Endodermal cell (in vitro differentiated cells): ENCODE data around the gene CDH13. TPM values are rescaled to one million over a fixed set of nuclear protein-coding genes. Genes with fewer than 3 reads are reported as not detected.

Source experiments
- DNase-seq: peaks from one replicate; pipeline ENCODE4 v3.0.0-alpha.2; 2017
- H3K27ac ChIP-seq: 2 replicates; pipeline ENCODE4 v1.5.1; 2013; ENCODE audit warnings: mild to moderate bottlenecking, low read depth, low read length, moderate library complexity
- H3K27me3 ChIP-seq: 2 replicates; pipeline ENCODE4 v1.6.1; 2013; ENCODE audit warnings: mild to moderate bottlenecking, low read length, moderate library complexity; ENCODE audit not compliant: insufficient read depth, control insufficient read depth, poor library complexity, severe bottlenecking
- H3K36me3 ChIP-seq: 2 replicates; pipeline ENCODE4 v1.7.0; 2013; ENCODE audit warnings: mild to moderate bottlenecking, low read length, moderate library complexity; ENCODE audit not compliant: control insufficient read depth, insufficient read depth
- H3K4me1 ChIP-seq: one replicate; pipeline ENCODE4 v1.7.0; 2013; ENCODE audit warnings: low read length; ENCODE audit not compliant: control insufficient read depth, insufficient read depth
- H3K4me3 ChIP-seq: 2 replicates; pipeline ENCODE4 v1.5.1; 2013; ENCODE audit warnings: mild to moderate bottlenecking, low read length, moderate library complexity
- H3K9ac ChIP-seq: 2 replicates; pipeline ENCODE4 v1.6.1; 2013; ENCODE audit warnings: mild to moderate bottlenecking, low read length, moderate library complexity; ENCODE audit not compliant: poor library complexity, severe bottlenecking; ENCODE audit errors: extremely low read depth
- H3K9me3 ChIP-seq: 2 replicates; pipeline ENCODE4 v1.6.1; 2013; ENCODE audit warnings: mild to moderate bottlenecking, low read length, moderate library complexity; ENCODE audit not compliant: control insufficient read depth
- H3K27ac Mint-ChIP-seq: 2 replicates; pipeline ENCODE4 v1.8.0; 2020; ENCODE audit warnings: mixed read lengths
- H3K27me3 Mint-ChIP-seq: 2 replicates; pipeline ENCODE4 v1.8.0; 2021; ENCODE audit warnings: mild to moderate bottlenecking, mixed read lengths; ENCODE audit not compliant: insufficient read depth
- H3K36me3 Mint-ChIP-seq: 2 replicates; pipeline ENCODE4 v1.8.0; 2020; ENCODE audit warnings: low read depth, mixed read lengths
- H3K4me1 Mint-ChIP-seq: 2 replicates; pipeline ENCODE4 v1.8.0; 2020; ENCODE audit warnings: mixed read lengths
- H3K4me3 Mint-ChIP-seq: 2 replicates; pipeline ENCODE4 v1.8.0; 2020; ENCODE audit warnings: mild to moderate bottlenecking, moderate library complexity, mixed read lengths
- H3K9me3 Mint-ChIP-seq: 2 replicates; pipeline ENCODE4 v1.8.0; 2020; ENCODE audit warnings: mild to moderate bottlenecking, mixed read lengths
- CTCF ChIP-seq: fragments of 200-600 bp; sonication (generic); conservative IDR thresholded peaks from 2 replicates; pipeline ENCODE4 v1.5.0; 2021; ENCODE audit warnings: antibody characterized with exemption, mild to moderate bottlenecking
- WGBS, 2 experiments: methylation state at CpG; one replicate each; pipeline versions ENCODE4 v1.1.5 to v1.1.7; 2013; ENCODE audit warnings: missing lambda C conversion rate in 2 of 2, mixed read lengths in 1 of 2; ENCODE audit not compliant: insufficient coverage in 1 of 2, insufficient read length in 1 of 2; 5-methylcytosine and 5-hydroxymethylcytosine counted together
- total RNA-seq, 2 donors: library from RNA; stranded (reverse); fragmentation: NEBNext Ultra II Directional in 1 of 2; extraction: Animal tissue kit (Norgen Biotek cat#: 25700) in 1 of 2; gene quantifications; 2 replicates in 1 of 2; 3 replicates in 1 of 2; pipeline ENCODE4 v1.2.1, GENCODE V29; 2021

Gene CDH13
- total RNA-seq, 2 donors from 2014 or later: 0.86 to 1.8 TPM

- Histone ChIP-seq H3K4me1 (no peaks in the 10 kb centered on the region), H3K9me3 (no peaks in the 10 kb centered on the region), H3K36me3 (no peaks in the 10 kb centered on the region), H3K9ac (no peak overlapping the region), H3K4me3 (no peak overlapping the region), H3K27me3 (no peaks in the 10 kb centered on the region), H3K27ac (no peak overlapping the region)
- Mint-ChIP-seq H3K4me3 (no peak overlapping the region), H3K27me3 (no peaks in the 10 kb centered on the region), H3K27ac (peak overlapping the region; percentile 27), H3K9me3 (no peaks in the 10 kb centered on the region), H3K36me3 (no peaks in the 10 kb centered on the region), H3K4me1 (peaks cover 1% of the 10 kb centered on the region)
- DNase-seq: no peak
- TF ChIP-seq CTCF: no peak
- 81 to 87% methylated on average over 3 to 5 of the region's 5 CpGs for WGBS, 2 experiments
Measured at GRCh38 chr16:83603723-83604570, 977.2 kb downstream of the CDH13 start.

DNA sequence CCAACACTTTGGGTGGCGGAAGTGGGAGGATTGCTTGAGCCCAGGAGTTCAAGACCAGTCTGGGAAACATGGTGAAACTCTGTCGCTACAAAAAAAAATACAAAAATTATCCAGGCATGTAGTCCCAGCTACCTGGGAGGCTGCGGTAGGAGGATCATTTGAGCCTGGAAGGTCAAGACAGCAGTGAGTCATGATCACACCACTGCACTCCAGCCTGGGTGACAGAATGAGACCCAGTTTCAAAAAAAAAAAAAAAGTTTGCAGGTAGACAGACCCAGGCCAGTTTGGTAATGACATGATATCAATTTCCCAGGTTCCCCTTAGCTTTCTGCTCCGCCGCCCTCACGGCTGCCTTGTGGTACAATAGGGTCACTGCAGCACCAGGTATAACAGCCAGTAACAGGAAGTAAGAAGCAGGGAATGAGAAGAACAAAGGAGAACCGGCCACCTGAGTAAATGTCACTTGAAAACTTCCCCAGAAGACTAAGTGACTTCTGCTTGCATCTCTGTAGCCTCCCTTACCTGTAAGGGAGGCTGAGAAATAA lies 979.8 kb downstream of the CDH13 start:
- Mint-ChIP-seq H3K27ac (no peak overlapping the region), H3K27me3 (no peaks in the 10 kb centered on the region), H3K9me3 (no peaks in the 10 kb centered on the region), H3K36me3 (no peaks in the 10 kb centered on the region), H3K4me3 (no peak overlapping the region), H3K4me1 (peaks cover 1% of the 10 kb centered on the region)
- Histone ChIP-seq H3K27ac (no peak overlapping the region), H3K4me1 (no peaks in the 10 kb centered on the region), H3K36me3 (no peaks in the 10 kb centered on the region), H3K27me3 (no peaks in the 10 kb centered on the region), H3K9ac (no peak overlapping the region), H3K9me3 (no peaks in the 10 kb centered on the region), H3K4me3 (no peak overlapping the region)
- 85 to 92% methylated on average over 7 of the region's 7 CpGs for WGBS, 2 experiments
- TF ChIP-seq CTCF: peak; percentile 61
- DNase-seq: peak; percentile 66

DNA sequence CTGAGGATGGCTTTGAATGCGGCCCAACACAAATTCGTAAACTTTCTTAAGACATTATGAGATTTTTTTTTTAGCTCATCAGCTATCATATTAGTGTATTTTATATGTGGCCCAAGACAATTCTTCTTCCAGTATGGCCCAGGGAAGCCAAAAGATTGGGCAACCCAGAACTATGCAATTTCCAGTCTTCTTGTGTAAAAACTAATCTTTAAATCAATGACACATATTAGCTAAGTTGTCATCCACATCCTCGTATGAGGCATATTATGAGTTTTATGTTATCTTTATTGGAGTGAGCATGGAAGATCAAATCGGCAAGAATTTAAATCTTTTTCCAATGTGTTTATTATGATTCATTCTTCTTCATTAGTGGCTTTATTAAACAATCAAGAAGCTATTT lies 982.4 kb downstream of the CDH13 start:
- Mint-ChIP-seq H3K9me3 (peaks cover 5% of the 10 kb centered on the region), H3K36me3 (no peaks in the 10 kb centered on the region), H3K27me3 (no peaks in the 10 kb centered on the region), H3K27ac (no peak overlapping the region), H3K4me3 (no peak overlapping the region), H3K4me1 (no peaks in the 10 kb centered on the region)
- H3K36me3 ChIP-seq: no peaks in the 10 kb centered on the region
- H3K9ac ChIP-seq: no peak overlapping the region
- no peaks in the 10 kb centered on the region for H3K27me3 ChIP-seq
- H3K9me3 ChIP-seq: peaks cover 10% of the 10 kb centered on the region
- H3K4me1 ChIP-seq: no peaks in the 10 kb centered on the region
- DNase-seq: no peak
- 100% methylated on average over 1 to 4 of the region's 4 CpGs for WGBS, 2 experiments
- H3K4me3 ChIP-seq: no peak overlapping the region
- no peak for TF ChIP-seq CTCF
- no peak overlapping the region for H3K27ac ChIP-seq
